ENCODE measurements around the gene DPM1.

DPM1 gene

DNA sequence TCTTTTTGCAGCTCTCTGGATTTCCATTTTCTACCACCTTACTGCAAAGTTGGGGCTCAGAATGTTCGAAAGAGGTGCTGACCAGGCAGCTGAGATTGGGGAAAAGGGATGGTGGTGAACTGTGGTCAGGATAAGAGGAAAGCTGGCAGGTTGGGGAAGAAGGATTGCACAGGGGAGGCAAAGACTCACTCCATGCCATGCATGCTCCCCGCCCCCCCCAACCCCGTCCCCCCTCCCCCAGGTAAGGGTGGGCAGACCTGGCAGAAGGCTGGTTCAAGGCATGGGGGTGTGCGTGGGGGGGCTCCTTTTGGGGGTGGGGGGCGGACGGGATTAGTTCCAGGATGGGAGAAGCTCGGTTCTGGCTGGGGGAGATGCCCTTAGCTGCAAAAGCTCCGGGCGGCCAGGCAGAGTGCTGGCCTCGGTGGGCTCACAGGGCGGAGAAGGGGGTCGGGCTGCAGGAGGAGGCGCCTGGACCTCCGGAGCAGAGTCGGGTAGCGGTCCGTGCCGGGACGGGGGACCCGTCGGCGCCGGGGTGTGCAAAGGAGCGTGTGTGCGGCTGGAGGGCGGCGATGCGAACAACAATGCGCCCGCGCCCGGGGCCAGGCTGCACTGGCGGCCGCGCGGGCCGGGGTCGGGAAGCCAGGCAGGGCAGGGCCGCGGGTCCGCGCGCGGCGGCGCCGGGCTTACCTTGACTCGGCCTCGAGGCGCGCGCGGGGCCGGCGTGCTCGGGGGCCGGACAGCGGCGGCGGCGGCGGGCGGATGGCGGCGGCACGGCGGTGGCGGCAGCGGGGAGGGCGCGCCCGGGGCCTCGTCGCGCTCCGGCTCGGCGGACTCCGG lies 28.0 kb downstream of the DPM1 start:
- H3K4me1 ChIP-seq (ENCODE audit: control insufficient read depth, insufficient read depth, low read depth, low read length), result peaks cover 12% of the 10 kb centered on the region
- peaks cover 7 to 58% of the 10 kb centered on the region in 2 experiments for H3K36me3 ChIP-seq (ENCODE audit: control insufficient read depth in 1 of 2, insufficient read depth in 2 of 2, low read depth in 1 of 2, low read length in 2 of 2)
- H2BK15ac ChIP-seq (ENCODE audit: low read depth, poor library complexity, severe bottlenecking), result peak overlapping the region; percentile 94
- H2BK12ac ChIP-seq (ENCODE audit: low read length in 2 of 2), result peak overlapping the region in 1 of 2 experiments; percentile 90
- peak overlapping the region; percentile 97 for H4K8ac ChIP-seq (ENCODE audit: low read length)
- no peaks in the 10 kb centered on the region for H3K27me3 ChIP-seq (ENCODE audit: control insufficient read depth in 1 of 2, insufficient read depth in 1 of 2, low read length in 2 of 2)
- no peak for DNase-seq
- H3K4me2 ChIP-seq (ENCODE audit: low read length, poor library complexity, severe bottlenecking), result peak overlapping the region; percentile 76
- H2AFZ ChIP-seq (ENCODE audit: low read depth, low read length), result peak overlapping the region; percentile 42
- peak overlapping the region; percentile 74 to 99 for H3K14ac ChIP-seq (ENCODE audit: low read length in 2 of 2)
- H3K4ac ChIP-seq (ENCODE audit: low read depth in 1 of 2, low read length in 2 of 2), result peak overlapping the region; percentile 100
- H3K9ac ChIP-seq (ENCODE audit: low read length), result peak overlapping the region; percentile 86
- peak overlapping the region; percentile 80 to 99 for H3K4me3 ChIP-seq (ENCODE audit: insufficient read depth in 1 of 2, low read depth in 1 of 2, low read length in 2 of 2)
- peak overlapping the region; percentile 68 for H3K27ac ChIP-seq (ENCODE audit: low read length, poor library complexity, severe bottlenecking)
- peak overlapping the region; percentile 45 for H2AK5ac ChIP-seq (ENCODE audit: low read length, severe bottlenecking)
- H3K9me3 ChIP-seq (ENCODE audit: control insufficient read depth, low read length), result no peaks in the 10 kb centered on the region
- H2BK5ac ChIP-seq (ENCODE audit: low read depth, low read length, poor library complexity, severe bottlenecking), result peak overlapping the region; percentile 82
- peak overlapping the region; percentile 99 to 100 for H3K18ac ChIP-seq (ENCODE audit: low read depth in 1 of 2, low read length in 2 of 2)
- WGBS, result 0% methylated on average over 15 of the region's 79 CpGs
- H3K79me1 ChIP-seq (replicated peaks; ENCODE audit: low read length, poor library complexity, severe bottlenecking), result peaks cover 2% of the 10 kb centered on the region
- peak overlapping the region; percentile 60 to 99 for H3K23ac ChIP-seq (ENCODE audit: low read length in 2 of 2)
- peak overlapping the region; percentile 99 for H4K91ac ChIP-seq (ENCODE audit: low read length)
- peak overlapping the region; percentile 99 for H2BK120ac ChIP-seq (ENCODE audit: low read depth, low read length)

DNA sequence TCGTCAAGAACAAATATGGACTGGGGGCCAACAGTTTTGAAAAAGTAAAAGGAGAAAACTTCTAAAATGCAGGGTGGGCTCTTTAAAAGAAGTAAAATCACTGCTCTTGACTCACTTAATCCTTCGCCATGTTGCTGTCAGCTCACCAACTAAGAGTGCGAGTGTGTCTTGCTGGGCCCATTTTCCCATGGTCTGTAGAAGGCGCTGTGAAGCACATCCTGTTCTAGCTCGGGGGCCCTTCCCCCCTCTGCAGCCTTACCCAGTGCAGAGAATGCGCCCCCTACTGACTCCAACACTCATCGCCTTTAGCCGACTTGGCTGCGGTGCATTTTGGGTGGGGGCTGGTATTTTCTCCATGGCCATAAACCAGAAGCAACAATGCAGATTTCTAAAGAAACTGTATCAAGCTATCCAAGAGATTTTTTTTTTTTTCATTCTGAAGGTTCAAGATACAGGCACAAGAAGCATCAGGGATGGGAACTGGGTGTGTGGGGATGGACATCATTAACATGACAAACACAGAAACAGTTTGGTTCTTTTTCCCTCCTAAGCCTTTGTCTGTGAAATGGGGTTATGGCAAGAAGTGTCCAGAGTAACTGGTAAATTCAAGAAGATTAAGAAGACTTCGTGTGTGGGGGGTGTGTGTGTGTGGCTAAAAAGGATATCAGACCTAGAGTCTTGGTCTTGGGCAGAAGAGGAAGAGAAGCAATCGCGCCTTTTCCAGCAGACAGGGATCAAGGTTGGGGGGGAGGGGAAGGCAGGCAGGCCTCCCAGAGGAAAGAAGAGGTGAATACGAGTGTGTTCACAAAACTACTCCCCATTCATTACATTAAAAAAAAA lies 28.8 kb downstream of the DPM1 start:
- peak overlapping the region in 1 of 2 experiments; percentile 57 for H3K4ac ChIP-seq (ENCODE audit: low read depth in 1 of 2, low read length in 2 of 2)
- H3K23ac ChIP-seq (ENCODE audit: low read length in 2 of 2), result no peak overlapping the region
- H2BK120ac ChIP-seq (ENCODE audit: low read depth, low read length), result peak overlapping the region; percentile 27
- peaks cover 12% of the 10 kb centered on the region for H3K4me1 ChIP-seq (ENCODE audit: control insufficient read depth, insufficient read depth, low read depth, low read length)
- H3K14ac ChIP-seq (ENCODE audit: low read length in 2 of 2), result no peak overlapping the region
- no peak overlapping the region for H4K91ac ChIP-seq (ENCODE audit: low read length)
- peak overlapping the region in 1 of 2 experiments; percentile 86 for H3K18ac ChIP-seq (ENCODE audit: low read depth in 1 of 2, low read length in 2 of 2)
- no peaks in the 10 kb centered on the region for H3K27me3 ChIP-seq (ENCODE audit: control insufficient read depth in 1 of 2, insufficient read depth in 1 of 2, low read length in 2 of 2)
- peak overlapping the region; percentile 76 for H3K4me2 ChIP-seq (ENCODE audit: low read length, poor library complexity, severe bottlenecking)
- H3K27ac ChIP-seq (ENCODE audit: low read length, poor library complexity, severe bottlenecking), result peak overlapping the region; percentile 68
- H2BK15ac ChIP-seq (ENCODE audit: low read depth, poor library complexity, severe bottlenecking), result no peak overlapping the region
- no peak overlapping the region for H2BK5ac ChIP-seq (ENCODE audit: low read depth, low read length, poor library complexity, severe bottlenecking)
- peak overlapping the region; percentile 86 for H3K9ac ChIP-seq (ENCODE audit: low read length)
- H3K9me3 ChIP-seq (ENCODE audit: control insufficient read depth, low read length), result no peaks in the 10 kb centered on the region
- H2BK12ac ChIP-seq (ENCODE audit: low read length in 2 of 2), result no peak overlapping the region
- H2AK5ac ChIP-seq (ENCODE audit: low read length, severe bottlenecking), result no peak overlapping the region
- DNase-seq, result peak; percentile 96
- H3K79me1 ChIP-seq (replicated peaks; ENCODE audit: low read length, poor library complexity, severe bottlenecking), result peaks cover 2% of the 10 kb centered on the region
- H3K36me3 ChIP-seq (ENCODE audit: control insufficient read depth in 1 of 2, insufficient read depth in 2 of 2, low read depth in 1 of 2, low read length in 2 of 2), result peaks cover 7 to 55% of the 10 kb centered on the region in 2 experiments
- WGBS, result 11% methylated on average over 8 of the region's 13 CpGs
- H2AFZ ChIP-seq (ENCODE audit: low read depth, low read length), result no peak overlapping the region
- peak overlapping the region; percentile 80 to 99 for H3K4me3 ChIP-seq (ENCODE audit: insufficient read depth in 1 of 2, low read depth in 1 of 2, low read length in 2 of 2)
- no peak overlapping the region for H4K8ac ChIP-seq (ENCODE audit: low read length)

DNA sequence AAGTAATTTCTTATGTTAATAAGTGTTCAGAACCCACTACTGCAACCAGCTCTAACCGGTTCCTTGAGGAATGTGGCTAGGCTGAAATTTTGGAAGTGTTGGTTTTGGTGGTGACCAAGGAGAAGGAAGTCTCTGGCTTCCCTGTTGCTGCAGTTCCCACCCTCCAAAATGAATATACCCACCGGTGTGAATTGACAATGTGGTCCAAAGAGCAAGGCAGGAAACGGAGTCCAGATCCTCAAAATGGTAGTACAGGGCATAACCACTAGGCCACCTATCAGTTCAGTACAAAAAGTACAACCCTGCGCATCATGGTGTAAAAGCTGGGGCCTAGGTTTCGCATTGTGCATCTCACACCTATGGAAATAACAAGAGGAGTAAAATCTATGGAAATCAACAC lies 29.9 kb downstream of the DPM1 start:
- DNase-seq, result no peak
- Histone ChIP-seq H3K9me3 (ENCODE audit: control insufficient read depth, low read length) (no peaks in the 10 kb centered on the region), H3K4me1 (ENCODE audit: control insufficient read depth, insufficient read depth, low read depth, low read length) (peaks cover 14% of the 10 kb centered on the region), H3K9ac (ENCODE audit: low read length) (peak overlapping the region; percentile 19), H2BK120ac (ENCODE audit: low read depth, low read length) (no peak overlapping the region), H2BK15ac (ENCODE audit: low read depth, poor library complexity, severe bottlenecking) (no peak overlapping the region), H3K18ac (ENCODE audit: low read depth in 1 of 2, low read length in 2 of 2) (no peak overlapping the region), H2BK5ac (ENCODE audit: low read depth, low read length, poor library complexity, severe bottlenecking) (no peak overlapping the region), H2BK12ac (ENCODE audit: low read length in 2 of 2) (no peak overlapping the region), H3K79me1 (replicated peaks; ENCODE audit: low read length, poor library complexity, severe bottlenecking) (peaks cover 2% of the 10 kb centered on the region), H3K27me3 (ENCODE audit: control insufficient read depth in 1 of 2, insufficient read depth in 1 of 2, low read length in 2 of 2) (no peaks in the 10 kb centered on the region), H4K8ac (ENCODE audit: low read length) (no peak overlapping the region), H3K27ac (ENCODE audit: low read length, poor library complexity, severe bottlenecking) (no peak overlapping the region), H2AFZ (ENCODE audit: low read depth, low read length) (no peak overlapping the region), H3K36me3 (ENCODE audit: control insufficient read depth in 1 of 2, insufficient read depth in 2 of 2, low read depth in 1 of 2, low read length in 2 of 2) (peaks cover 8 to 44% of the 10 kb centered on the region in 2 experiments), H4K91ac (ENCODE audit: low read length) (no peak overlapping the region), H3K4me2 (ENCODE audit: low read length, poor library complexity, severe bottlenecking) (peak overlapping the region; percentile 76), H3K23ac (ENCODE audit: low read length in 2 of 2) (no peak overlapping the region), H3K14ac (ENCODE audit: low read length in 2 of 2) (no peak overlapping the region), H3K4ac (ENCODE audit: low read depth in 1 of 2, low read length in 2 of 2) (no peak overlapping the region), H2AK5ac (ENCODE audit: low read length, severe bottlenecking) (no peak overlapping the region), H3K4me3 (ENCODE audit: insufficient read depth in 1 of 2, low read depth in 1 of 2, low read length in 2 of 2) (peak overlapping the region in 1 of 2 experiments; percentile 80)
- 60% methylated on average over 1 of the region's 5 CpGs for WGBS

DNA sequence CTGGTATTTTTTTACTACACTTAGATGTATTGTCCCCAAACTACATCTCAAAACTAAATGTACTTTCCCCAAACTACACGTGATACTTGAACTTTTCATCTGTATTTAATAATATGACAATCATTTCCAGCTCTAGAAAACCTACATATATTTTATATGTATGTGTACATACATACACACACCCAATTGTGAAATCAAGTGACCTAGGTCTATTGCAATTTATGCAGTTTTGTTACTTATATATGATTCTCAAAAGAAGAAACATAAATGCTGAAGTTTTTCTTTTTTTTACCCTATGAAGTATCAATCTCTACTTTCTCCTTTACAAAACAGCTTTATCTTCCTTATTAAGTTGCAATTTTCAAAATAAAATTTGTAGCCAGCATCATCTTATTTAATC lies 31.8 kb downstream of the DPM1 start:
- Histone ChIP-seq H2BK12ac (ENCODE audit: low read length in 2 of 2) (no peak overlapping the region), H2BK15ac (ENCODE audit: low read depth, poor library complexity, severe bottlenecking) (no peak overlapping the region), H2AFZ (ENCODE audit: low read depth, low read length) (no peak overlapping the region), H3K4me1 (ENCODE audit: control insufficient read depth, insufficient read depth, low read depth, low read length) (peaks cover 9% of the 10 kb centered on the region), H3K4me3 (ENCODE audit: insufficient read depth in 1 of 2, low read depth in 1 of 2, low read length in 2 of 2) (no peak overlapping the region), H3K4me2 (ENCODE audit: low read length, poor library complexity, severe bottlenecking) (no peak overlapping the region), H3K9ac (ENCODE audit: low read length) (no peak overlapping the region), H2BK5ac (ENCODE audit: low read depth, low read length, poor library complexity, severe bottlenecking) (no peak overlapping the region), H3K27me3 (ENCODE audit: control insufficient read depth in 1 of 2, insufficient read depth in 1 of 2, low read length in 2 of 2) (no peaks in the 10 kb centered on the region), H3K27ac (ENCODE audit: low read length, poor library complexity, severe bottlenecking) (no peak overlapping the region), H4K8ac (ENCODE audit: low read length) (no peak overlapping the region), H2BK120ac (ENCODE audit: low read depth, low read length) (no peak overlapping the region), H3K9me3 (ENCODE audit: control insufficient read depth, low read length) (no peaks in the 10 kb centered on the region), H3K14ac (ENCODE audit: low read length in 2 of 2) (no peak overlapping the region), H2AK5ac (ENCODE audit: low read length, severe bottlenecking) (no peak overlapping the region), H4K91ac (ENCODE audit: low read length) (no peak overlapping the region), H3K23ac (ENCODE audit: low read length in 2 of 2) (no peak overlapping the region), H3K36me3 (ENCODE audit: control insufficient read depth in 1 of 2, insufficient read depth in 2 of 2, low read depth in 1 of 2, low read length in 2 of 2) (peaks cover 9 to 37% of the 10 kb centered on the region in 2 experiments), H3K79me1 (replicated peaks; ENCODE audit: low read length, poor library complexity, severe bottlenecking) (no peaks in the 10 kb centered on the region), H3K4ac (ENCODE audit: low read depth in 1 of 2, low read length in 2 of 2) (no peak overlapping the region), H3K18ac (ENCODE audit: low read depth in 1 of 2, low read length in 2 of 2) (no peak overlapping the region)
- DNase-seq, result no peak
- no CpG with 5 or more reads among the region's 1 CpG for WGBS
